SU-DHL-6 (cell line): ENCODE measurements around the gene POFUT1.

Experiments
- CTCF ChIP-seq: fragments of 200-600 bp; sonication (generic); IDR thresholded peaks from one replicate; pipeline ENCODE4 v1.5.1; 2017; ENCODE audit warnings: antibody characterized with exemption, mild to moderate bottlenecking, low read length, moderate library complexity; ENCODE audit not compliant: insufficient read depth, poor library complexity, severe bottlenecking
- EZH2phosphoT487 ChIP-seq: fragments of 200-600 bp; sonication (generic), shearing (Covaris generic); conservative IDR thresholded peaks from 2 replicates; pipeline ENCODE4 v1.6.1; 2018; ENCODE audit warnings: mild to moderate bottlenecking, antibody characterized with exemption, low read length, moderate library complexity, mixed read lengths

- TF ChIP-seq CTCF (no peak), EZH2phosphoT487 (no peak)
These were observed 29.1 kb downstream of the POFUT1 start for GRCh38 chr20:32236819-32237218.
